Left hindlimb (tissue), 1 donor: Measurements from ENCODE around the gene HHAT.

Source experiments
- DNase-seq: peaks from one replicate; pipeline ENCODE4 v3.0.0-alpha.2; 2018

HHAT gene

GRCh38 chr1:210499956-210500355 is 171.3 kb downstream of the HHAT start:
- DNase-seq, result no peak

- no peak for DNase-seq
These were observed 172.1 kb downstream of the HHAT start for GRCh38 chr1:210500831-210501230.

GRCh38 chr1:210504286-210504685 is 175.6 kb downstream of the HHAT start:
- DNase-seq, result no peak

- no peak for DNase-seq
These were observed 177.1 kb downstream of the HHAT start for GRCh38 chr1:210505601-210506496.

- no peak for DNase-seq
These were observed 178.0 kb downstream of the HHAT start for GRCh38 chr1:210506689-210507088.

GRCh38 chr1:210516092-210516656 is 187.5 kb downstream of the HHAT start:
- DNase-seq, result no peak

GRCh38 chr1:210516697-210517459 is 188.2 kb downstream of the HHAT start:
- no peak for DNase-seq

- DNase-seq, result no peak
These were observed 195.1 kb downstream of the HHAT start for GRCh38 chr1:210523830-210524229.

GRCh38 chr1:210525716-210526454 is 197.2 kb downstream of the HHAT start:
- DNase-seq, result no peak

GRCh38 chr1:210527091-210527490 is 198.4 kb downstream of the HHAT start:
- DNase-seq, result no peak

GRCh38 chr1:210531475-210532222 is 202.9 kb downstream of the HHAT start:
- DNase-seq, result no peak

GRCh38 chr1:210532223-210532598 is 203.5 kb downstream of the HHAT start:
- DNase-seq, result no peak

GRCh38 chr1:210535761-210536160 is 207.1 kb downstream of the HHAT start:
- no peak for DNase-seq

- DNase-seq, result no peak
These were observed 207.7 kb downstream of the HHAT start for GRCh38 chr1:210536254-210536961.

GRCh38 chr1:210540288-210540687 is 211.6 kb downstream of the HHAT start:
- DNase-seq, result no peak

GRCh38 chr1:210541680-210542358 is 213.1 kb downstream of the HHAT start:
- DNase-seq, result no peak

GRCh38 chr1:210551899-210552298 is 223.2 kb downstream of the HHAT start:
- no peak for DNase-seq

GRCh38 chr1:210553711-210554110 is 225.0 kb downstream of the HHAT start:
- no peak for DNase-seq

- DNase-seq, result no peak
These were observed 225.7 kb downstream of the HHAT start for GRCh38 chr1:210554382-210554781.

GRCh38 chr1:210556475-210556874 is 227.8 kb downstream of the HHAT start:
- no peak for DNase-seq
